ENCODE measurements around the gene RELCH. TPM values are rescaled to one million over a fixed set of nuclear protein-coding genes. Genes with fewer than 3 reads are reported as not detected.

RELCH gene
- total RNA-seq, 1 experiment from 2014 or later, result 19.5 TPM

DNA sequence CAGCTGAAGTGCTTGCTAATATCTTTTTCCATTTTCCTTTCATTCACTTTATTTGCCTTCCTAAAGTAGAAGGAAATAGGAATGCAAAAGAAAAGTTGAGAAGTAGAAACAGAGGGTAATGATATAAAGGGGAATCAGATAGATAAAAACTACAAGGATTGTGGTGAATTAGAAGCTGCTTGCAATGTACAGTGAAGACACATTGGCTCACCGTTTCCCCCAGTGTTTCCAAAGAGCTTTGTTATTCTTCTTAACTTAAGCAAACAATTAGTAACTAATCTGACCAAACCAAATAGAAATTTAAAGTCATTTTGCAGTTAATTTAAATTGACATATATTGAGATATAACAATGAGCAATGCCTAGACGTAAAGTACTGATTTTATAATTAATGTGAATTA, 63.4 kb downstream of the RELCH start:
- Histone ChIP-seq H3K4me3 (ENCODE audit: low read depth in 2 of 2, low read length in 2 of 2) (no peak overlapping the region), H3K27ac (ENCODE audit: low read length) (no peak overlapping the region), H3K27me3 (ENCODE audit: control insufficient read depth, insufficient read depth, low read length) (no peaks in the 10 kb centered on the region), H3K4me1 (ENCODE audit: control insufficient read depth, insufficient read depth, low read length) (no peaks in the 10 kb centered on the region), H3K9me3 (ENCODE audit: control insufficient read depth, insufficient read depth, low read depth, low read length) (no peaks in the 10 kb centered on the region), H3K36me3 (ENCODE audit: control insufficient read depth, insufficient read depth, low read length) (no peaks in the 10 kb centered on the region; the same call in 1 of the 2 replicates)
- POLR2A ChIA-PET, result no interaction called here
- intact Hi-C loops (cut with micrococcal nuclease; ENCODE audit: unreplicated experiment), result no loop called here
- TF ChIP-seq TCF7L2 (IDR thresholded peaks at IDR 0.05; ENCODE audit: low read depth, low read length), result no peak
- DNase-seq (ENCODE audit: low read depth, low spot score), result no peak
- in situ Hi-C loops (cut with HindIII; ENCODE audit: low pct_unique_long_range_greater_than_20kb, low sequenced_read_pairs), result no loop called here
- no peak for ATAC-seq
- no TSS peak for BruUV-seq (replicated peaks)
- CTCF ChIA-PET, result no interaction called here

DNA sequence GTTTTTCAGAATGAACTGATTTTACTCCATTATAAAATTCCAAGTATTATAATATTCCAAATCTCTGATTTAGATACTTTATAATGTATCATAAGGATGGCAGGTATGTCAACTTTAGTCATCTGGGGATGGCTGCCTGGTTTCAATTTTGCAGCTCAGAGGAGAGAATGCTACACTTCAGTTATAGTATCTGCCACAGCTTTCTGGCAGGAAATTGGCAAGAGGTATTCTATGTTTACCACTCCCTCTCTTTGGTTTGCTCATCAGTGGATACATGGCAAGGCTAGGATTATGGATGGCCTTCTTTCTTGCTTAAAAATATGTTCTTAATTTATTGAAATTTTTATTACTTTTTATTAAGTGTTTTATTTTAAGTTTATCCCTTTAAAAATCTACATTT, 71.0 kb downstream of the RELCH start:
- no peaks in the 10 kb centered on the region for H3K27me3 ChIP-seq (ENCODE audit: control insufficient read depth, insufficient read depth, low read length)
- H3K4me3 ChIP-seq (ENCODE audit: low read depth in 2 of 2, low read length in 2 of 2), result no peak overlapping the region
- TF ChIP-seq TCF7L2 (IDR thresholded peaks at IDR 0.05; ENCODE audit: low read depth, low read length) (no peak), POLR2AphosphoS5 (IDR thresholded peaks at IDR 0.05; ENCODE audit: low read depth, low read length) (no peak), SIN3A (IDR thresholded peaks at IDR 0.05; ENCODE audit: borderline replicate concordance, insufficient read depth, low read depth, low read length) (no peak)
- TF ChIP-seq, protein P1, sequence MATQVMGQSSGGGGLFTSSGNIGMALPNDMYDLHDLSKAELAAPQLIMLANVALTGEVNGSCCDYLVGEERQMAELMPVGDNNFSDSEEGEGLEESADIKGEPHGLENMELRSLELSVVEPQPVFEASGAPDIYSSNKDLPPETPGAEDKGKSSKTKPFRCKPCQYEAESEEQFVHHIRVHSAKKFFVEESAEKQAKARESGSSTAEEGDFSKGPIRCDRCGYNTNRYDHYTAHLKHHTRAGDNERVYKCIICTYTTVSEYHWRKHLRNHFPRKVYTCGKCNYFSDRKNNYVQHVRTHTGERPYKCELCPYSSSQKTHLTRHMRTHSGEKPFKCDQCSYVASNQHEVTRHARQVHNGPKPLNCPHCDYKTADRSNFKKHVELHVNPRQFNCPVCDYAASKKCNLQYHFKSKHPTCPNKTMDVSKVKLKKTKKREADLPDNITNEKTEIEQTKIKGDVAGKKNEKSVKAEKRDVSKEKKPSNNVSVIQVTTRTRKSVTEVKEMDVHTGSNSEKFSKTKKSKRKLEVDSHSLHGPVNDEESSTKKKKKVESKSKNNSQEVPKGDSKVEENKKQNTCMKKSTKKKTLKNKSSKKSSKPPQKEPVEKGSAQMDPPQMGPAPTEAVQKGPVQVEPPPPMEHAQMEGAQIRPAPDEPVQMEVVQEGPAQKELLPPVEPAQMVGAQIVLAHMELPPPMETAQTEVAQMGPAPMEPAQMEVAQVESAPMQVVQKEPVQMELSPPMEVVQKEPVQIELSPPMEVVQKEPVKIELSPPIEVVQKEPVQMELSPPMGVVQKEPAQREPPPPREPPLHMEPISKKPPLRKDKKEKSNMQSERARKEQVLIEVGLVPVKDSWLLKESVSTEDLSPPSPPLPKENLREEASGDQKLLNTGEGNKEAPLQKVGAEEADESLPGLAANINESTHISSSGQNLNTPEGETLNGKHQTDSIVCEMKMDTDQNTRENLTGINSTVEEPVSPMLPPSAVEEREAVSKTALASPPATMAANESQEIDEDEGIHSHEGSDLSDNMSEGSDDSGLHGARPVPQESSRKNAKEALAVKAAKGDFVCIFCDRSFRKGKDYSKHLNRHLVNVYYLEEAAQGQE (IDR thresholded peaks at IDR 0.05; ENCODE audit: insufficient read depth in 1 of 2, low read depth in 2 of 2, low read length in 1 of 2), result no peak
- TF ChIP-seq, protein P2, sequence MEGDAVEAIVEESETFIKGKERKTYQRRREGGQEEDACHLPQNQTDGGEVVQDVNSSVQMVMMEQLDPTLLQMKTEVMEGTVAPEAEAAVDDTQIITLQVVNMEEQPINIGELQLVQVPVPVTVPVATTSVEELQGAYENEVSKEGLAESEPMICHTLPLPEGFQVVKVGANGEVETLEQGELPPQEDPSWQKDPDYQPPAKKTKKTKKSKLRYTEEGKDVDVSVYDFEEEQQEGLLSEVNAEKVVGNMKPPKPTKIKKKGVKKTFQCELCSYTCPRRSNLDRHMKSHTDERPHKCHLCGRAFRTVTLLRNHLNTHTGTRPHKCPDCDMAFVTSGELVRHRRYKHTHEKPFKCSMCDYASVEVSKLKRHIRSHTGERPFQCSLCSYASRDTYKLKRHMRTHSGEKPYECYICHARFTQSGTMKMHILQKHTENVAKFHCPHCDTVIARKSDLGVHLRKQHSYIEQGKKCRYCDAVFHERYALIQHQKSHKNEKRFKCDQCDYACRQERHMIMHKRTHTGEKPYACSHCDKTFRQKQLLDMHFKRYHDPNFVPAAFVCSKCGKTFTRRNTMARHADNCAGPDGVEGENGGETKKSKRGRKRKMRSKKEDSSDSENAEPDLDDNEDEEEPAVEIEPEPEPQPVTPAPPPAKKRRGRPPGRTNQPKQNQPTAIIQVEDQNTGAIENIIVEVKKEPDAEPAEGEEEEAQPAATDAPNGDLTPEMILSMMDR (IDR thresholded peaks at IDR 0.05), result no peak
- no peak for ATAC-seq
- in situ Hi-C loops (cut with HindIII; ENCODE audit: low pct_unique_long_range_greater_than_20kb, low sequenced_read_pairs), result no loop called here
- H3K36me3 ChIP-seq (ENCODE audit: control insufficient read depth, insufficient read depth, low read length), result peaks cover 4% of the 10 kb centered on the region
- no TSS peak for BruUV-seq (replicated peaks)
- H3K4me1 ChIP-seq (ENCODE audit: control insufficient read depth, insufficient read depth, low read length), result no peaks in the 10 kb centered on the region
- H3K27ac ChIP-seq (ENCODE audit: low read length), result no peak overlapping the region
- intact Hi-C loops (cut with micrococcal nuclease; ENCODE audit: unreplicated experiment), result no loop called here
- ChIA-PET POLR2A (no interaction called here), CTCF (interaction anchor here (0.5 kb wide), 1 partner anchor 8 kb away, joined by 3 read pairs; no protein-coding TSS in a partner anchor)
- no peaks in the 10 kb centered on the region for H3K9me3 ChIP-seq (ENCODE audit: control insufficient read depth, insufficient read depth, low read depth, low read length)
- DNase-seq (ENCODE audit: low read depth, low spot score), result no peak

DNA sequence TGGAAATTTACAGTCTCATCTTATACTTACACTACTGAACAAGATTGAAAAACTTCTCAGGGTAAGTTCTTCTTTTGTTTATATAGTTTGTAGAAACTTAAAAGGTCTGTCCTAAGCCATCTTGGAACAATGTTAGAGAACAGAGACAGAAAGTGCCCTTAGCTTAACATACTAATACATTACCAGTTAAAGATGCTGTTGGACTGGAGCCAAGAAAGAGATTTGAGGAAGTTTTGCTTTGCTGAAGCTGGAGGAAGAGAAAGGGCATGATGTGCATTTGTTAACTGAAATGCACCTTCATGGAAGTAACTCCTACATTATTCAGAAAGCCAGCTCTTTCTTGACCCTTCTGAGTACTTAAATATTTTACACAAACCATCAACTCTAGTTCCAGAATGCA, 71.6 kb downstream of the RELCH start:
- intact Hi-C loops (cut with micrococcal nuclease; ENCODE audit: unreplicated experiment), result no loop called here
- Histone ChIP-seq H3K4me1 (ENCODE audit: control insufficient read depth, insufficient read depth, low read length) (no peaks in the 10 kb centered on the region), H3K4me3 (ENCODE audit: low read depth in 2 of 2, low read length in 2 of 2) (no peak overlapping the region), H3K27me3 (ENCODE audit: control insufficient read depth, insufficient read depth, low read length) (no peaks in the 10 kb centered on the region), H3K36me3 (ENCODE audit: control insufficient read depth, insufficient read depth, low read length) (peaks cover 4% of the 10 kb centered on the region), H3K27ac (ENCODE audit: low read length) (no peak overlapping the region), H3K9me3 (ENCODE audit: control insufficient read depth, insufficient read depth, low read depth, low read length) (no peaks in the 10 kb centered on the region)
- BruUV-seq (replicated peaks), result no TSS peak
- ATAC-seq (no peak), DNase-seq (ENCODE audit: low read depth, low spot score) (no peak)
- in situ Hi-C loops (cut with HindIII; ENCODE audit: low pct_unique_long_range_greater_than_20kb, low sequenced_read_pairs), result no loop called here
- ChIA-PET CTCF (no interaction called here), POLR2A (no interaction called here)
- TF ChIP-seq POLR2AphosphoS5 (IDR thresholded peaks at IDR 0.05; ENCODE audit: low read depth, low read length) (no peak), SIN3A (IDR thresholded peaks at IDR 0.05; ENCODE audit: borderline replicate concordance, insufficient read depth, low read depth, low read length) (no peak), TCF7L2 (IDR thresholded peaks at IDR 0.05; ENCODE audit: low read depth, low read length) (no peak)
- TF ChIP-seq, protein P1 (IDR thresholded peaks at IDR 0.05; ENCODE audit: insufficient read depth in 1 of 2, low read depth in 2 of 2, low read length in 1 of 2), result no peak
- TF ChIP-seq, protein P2 (IDR thresholded peaks at IDR 0.05), result no peak

Measured in Panc1 (cell line).